OCI-LY7 (cell line): Measurements from ENCODE around the gene CCDC9B. TPM values are rescaled to one million over a fixed set of nuclear protein-coding genes. Genes with fewer than 3 reads are reported as not detected.

ENCODE experiments used
- BruUV-seq: library from RNA; stranded (reverse); fragments of 400-500 nt; replicated peaks from 2 replicates; lab custom pipeline; 2021; lab: Mats Ljungman, UMichigan
- CTCF ChIA-PET: fragments of 300-600 bp; sonication (Branson Sonifier 250); formaldehyde crosslinking; loops from one replicate; lab custom pipeline; 2022; ENCODE audit warnings: antibody characterized with exemption; ENCODE audit not compliant: unreplicated experiment; lab: Charles Lee
- POLR2A ChIA-PET: fragments of 300-600 bp; sonication (Branson Sonifier 250); formaldehyde crosslinking; loops from one replicate; lab custom pipeline; 2022; ENCODE audit warnings: antibody characterized with exemption; lab: Charles Lee
- DNase-seq: peaks from one replicate; pipeline ENCODE4 v3.0.0-alpha.2; 2015; ENCODE audit warnings: low spot score
- H2AFZ ChIP-seq: fragments of 200-600 bp; sonication (generic), shearing (Covaris generic); 2 replicates; pipeline ENCODE4 v1.6.1; 2014; ENCODE audit warnings: mild to moderate bottlenecking, antibody characterized with exemption, low read length, moderate library complexity
- H3K27ac ChIP-seq: fragments of 200-600 bp; sonication (generic); 2 replicates; pipeline ENCODE4 v1.5.1; 2014; ENCODE audit warnings: mixed run types, low read depth, mild to moderate bottlenecking, moderate library complexity, low read length, inconsistent platforms; ENCODE audit not compliant: poor library complexity, severe bottlenecking
- H3K36me3 ChIP-seq: fragments of 200-600 bp; sonication (generic); 2 replicates; pipeline ENCODE4 v1.6.1; 2014; ENCODE audit warnings: mild to moderate bottlenecking, antibody characterized with exemption, low read length, moderate library complexity, mixed read lengths; ENCODE audit not compliant: insufficient read depth
- H3K4me1 ChIP-seq: fragments of 200-600 bp; sonication (generic); 2 replicates; pipeline ENCODE4 v1.5.1; 2014; ENCODE audit warnings: mild to moderate bottlenecking, low read length; ENCODE audit not compliant: insufficient read depth, poor library complexity, severe bottlenecking
- H3K4me2 ChIP-seq: fragments of 200-600 bp; sonication (generic); 2 replicates; pipeline ENCODE4 v1.6.1; 2014; ENCODE audit warnings: mild to moderate bottlenecking, low read length
- H3K4me3 ChIP-seq: fragments of 200-600 bp; sonication (generic); 2 replicates; pipeline ENCODE4 v1.5.1; 2014; ENCODE audit warnings: mild to moderate bottlenecking, low read depth, low read length; ENCODE audit not compliant: poor library complexity, severe bottlenecking
- H3K79me2 ChIP-seq: fragments of 200-600 bp; sonication (generic); 2 replicates; pipeline ENCODE4 v1.6.1; 2016; ENCODE audit warnings: low read depth, mild to moderate bottlenecking, low read length, moderate library complexity, mixed read lengths; ENCODE audit not compliant: insufficient read depth
- H3K9me2 ChIP-seq: fragments of 200-600 bp; sonication (generic); 2 replicates; pipeline ENCODE4 v1.6.1; 2016; ENCODE audit warnings: mild to moderate bottlenecking, low read length, mixed read lengths; ENCODE audit not compliant: insufficient read depth
- H3K9me3 ChIP-seq: fragments of 200-600 bp; sonication (generic); 2 replicates; pipeline ENCODE4 v1.6.1; 2014; ENCODE audit warnings: mild to moderate bottlenecking, mixed run types, low read length, mixed read lengths
- H4K20me1 ChIP-seq: fragments of 200-600 bp; sonication (generic); 2 replicates; pipeline ENCODE4 v1.6.1; 2014; ENCODE audit warnings: mild to moderate bottlenecking, antibody characterized with exemption, low read length, moderate library complexity, mixed read lengths; ENCODE audit not compliant: insufficient read depth
- CTCF ChIP-seq: fragments of 200-600 bp; sonication (generic); conservative IDR thresholded peaks from 2 replicates; pipeline ENCODE4 v1.5.1; 2014; ENCODE audit warnings: mild to moderate bottlenecking, antibody characterized with exemption, low read length, moderate library complexity, mixed read lengths
- EZH2phosphoT487 ChIP-seq: fragments of 200-600 bp; sonication (generic); IDR thresholded peaks from 2 replicates; pipeline ENCODE4 v1.6.1; 2018; ENCODE audit warnings: low read depth, borderline replicate concordance, mild to moderate bottlenecking, mixed run types, antibody characterized with exemption, low read length, moderate library complexity, mixed read lengths
- intact Hi-C: fragments of 100-400 bp; cut with micrococcal nuclease; formaldehyde crosslinking; loops from one replicate; pipeline ENCODE4 v1.10.0; 2022; ENCODE audit not compliant: unreplicated experiment
- total RNA-seq, 2 experiments: library from RNA; depleted of rRNA in 1 of 2; stranded (reverse); fragments of >200 nt in 1 of 2; shearing (Covaris generic) in 1 of 2; gene quantifications; 2 replicates each; pipeline ENCODE4 v1.2.3, GENCODE V29; 2014 to 2022

The CCDC9B gene
- total RNA-seq, 2 experiments from 2014 or later, result 1.4 TPM; not detected in 1

GRCh38 chr15:40310993-40311392, 29.7 kb downstream of the CCDC9B start:
- POLR2A ChIA-PET, result interaction anchor here (0.7 to 1.3 kb wide), 4 partner anchors 32 to 365 kb away, joined by 3 to 4 read pairs (median 3); partner anchors contain the start of gene KNSTRN
- no peaks in the 10 kb centered on the region for H3K9me3 ChIP-seq
- H3K9me2 ChIP-seq, result no peaks in the 10 kb centered on the region
- H3K36me3 ChIP-seq, result no peaks in the 10 kb centered on the region
- CTCF ChIA-PET, result no interaction called here
- no TSS peak for BruUV-seq
- no peak overlapping the region for H3K27ac ChIP-seq
- H3K4me2 ChIP-seq, result no peak overlapping the region
- H2AFZ ChIP-seq, result no peak overlapping the region
- H3K4me1 ChIP-seq, result no peaks in the 10 kb centered on the region
- intact Hi-C loops, result loop anchor here (1.0 kb wide), 1 partner anchor 32 kb away; no protein-coding TSS in a partner anchor
- no peak overlapping the region for H3K4me3 ChIP-seq
- TF ChIP-seq CTCF (no peak), EZH2phosphoT487 (no peak)
- no peaks in the 10 kb centered on the region for H3K79me2 ChIP-seq
- H4K20me1 ChIP-seq, result no peaks in the 10 kb centered on the region
- no peak for DNase-seq

- H3K9me3 ChIP-seq, result no peaks in the 10 kb centered on the region
- H3K79me2 ChIP-seq, result no peaks in the 10 kb centered on the region
- no peaks in the 10 kb centered on the region for H4K20me1 ChIP-seq
- ChIA-PET POLR2A (interaction anchor here (0.7 to 1.3 kb wide), 4 partner anchors 22 to 365 kb away, joined by 3 read pairs; no protein-coding TSS in a partner anchor), CTCF (interaction anchor here (1.1 kb wide), 1 partner anchor 31 kb away, joined by 3 read pairs; no protein-coding TSS in a partner anchor)
- peak; percentile 83 for TF ChIP-seq CTCF
- no peak for TF ChIP-seq EZH2phosphoT487
- intact Hi-C loops, result loop anchor here (1.0 kb wide), 1 partner anchor 31 kb away; no protein-coding TSS in a partner anchor
- no peak overlapping the region for H3K4me3 ChIP-seq
- no peaks in the 10 kb centered on the region for H3K36me3 ChIP-seq
- no peak overlapping the region for H3K27ac ChIP-seq
- no peaks in the 10 kb centered on the region for H3K9me2 ChIP-seq
- no peaks in the 10 kb centered on the region for H3K4me1 ChIP-seq
- no peak overlapping the region for H2AFZ ChIP-seq
- no peak overlapping the region for H3K4me2 ChIP-seq
- BruUV-seq, result no TSS peak
- DNase-seq, result peak; percentile 60
Measured at GRCh38 chr15:40310001-40310959, 30.5 kb downstream of the CCDC9B start.
